GM21367 (cell line): ENCODE results near the gene ARHGAP32.
A peak's percentile ranks its signal among the peaks of the same experiment; 100 is the strongest.
"Not testable (repeated sequence)": the region's sequence is repeated elsewhere in the genome, so short reads cannot be mapped to it uniquely, and the experiment has no call there.

Source experiments
- ATAC-seq: cut with Tn5 transposase; IDR thresholded peaks from one replicate; pipeline ENCODE4 v1.9.1; 2021; ENCODE audit not compliant: unreplicated experiment

The ARHGAP32 gene

DNA sequence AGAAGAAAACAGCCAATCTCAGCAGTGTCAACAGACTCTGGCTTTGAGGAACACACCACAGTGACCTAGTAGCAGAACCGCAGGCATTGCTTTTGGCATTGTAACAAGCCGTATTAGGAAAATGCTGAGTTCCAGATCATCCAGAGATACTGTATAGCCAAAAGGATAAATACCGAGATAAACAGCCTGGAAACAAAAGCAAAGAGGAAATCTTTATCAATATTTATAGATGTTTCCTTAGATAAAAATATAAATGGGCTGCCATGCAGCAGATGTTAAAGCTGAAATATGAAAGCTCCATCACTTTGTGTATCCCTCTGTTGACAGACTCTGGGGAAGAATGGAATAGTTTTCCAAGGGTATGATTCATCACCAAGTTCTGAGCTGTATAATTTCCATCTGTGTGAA lies 150.5 kb downstream of the ARHGAP32 start:
- ATAC-seq, result no peak

DNA sequence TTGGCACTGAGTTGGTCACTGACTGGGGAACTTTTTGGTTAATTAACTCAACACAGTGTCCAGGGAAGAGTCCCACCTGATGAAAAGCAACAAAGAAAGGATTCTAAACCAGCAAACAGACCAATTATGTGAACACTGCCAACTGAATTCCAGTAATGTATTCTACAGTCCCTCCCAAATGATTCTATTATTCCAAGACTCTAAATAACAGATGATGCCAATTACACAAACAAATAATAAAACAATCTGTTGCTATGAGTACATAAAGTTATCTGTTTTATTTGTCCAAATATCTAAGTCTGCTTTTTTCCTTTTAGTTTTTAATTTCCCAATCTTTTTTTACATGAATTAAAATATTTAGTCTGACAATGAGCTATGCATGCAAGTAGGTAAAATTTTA lies 151.2 kb downstream of the ARHGAP32 start:
- ATAC-seq, result no peak

DNA sequence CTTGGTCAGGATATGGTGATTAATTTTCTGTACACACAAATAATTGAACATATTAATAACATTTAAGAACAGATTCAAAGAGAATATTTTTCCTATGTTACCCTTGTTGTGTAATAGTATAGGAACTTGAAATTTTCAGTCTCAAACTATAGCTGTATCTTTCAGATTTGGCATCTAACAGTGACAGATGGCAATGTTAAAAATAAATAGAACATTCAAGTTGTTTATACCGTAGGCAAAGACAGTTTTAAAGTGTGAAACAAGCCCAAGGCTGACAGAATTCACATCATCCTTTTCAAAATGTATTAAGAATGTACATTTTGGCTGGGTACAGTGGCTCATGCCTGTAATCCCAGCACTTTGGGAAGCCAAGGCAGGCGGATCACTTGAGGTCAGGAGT lies 156.9 kb downstream of the ARHGAP32 start:
- ATAC-seq, result no peak

DNA sequence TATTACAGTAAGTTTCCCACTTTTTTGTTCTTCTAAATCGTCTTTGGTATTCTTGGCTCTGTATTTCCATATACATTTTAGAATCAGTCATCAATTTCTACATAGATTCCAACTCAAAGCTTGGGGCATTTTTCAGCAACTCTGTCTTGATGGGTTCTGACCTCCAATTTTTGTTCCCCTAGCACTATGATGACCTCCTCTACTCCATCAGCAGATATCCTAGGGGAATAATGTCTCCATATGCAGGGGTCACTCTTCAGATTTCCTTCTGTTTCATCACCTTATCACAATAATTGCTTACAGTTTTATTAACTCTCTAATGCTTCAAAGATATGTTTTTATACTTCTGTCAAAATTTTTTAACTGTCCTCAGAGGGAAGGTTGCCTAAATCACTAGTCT lies 158.1 kb downstream of the ARHGAP32 start:
- no peak for ATAC-seq

DNA sequence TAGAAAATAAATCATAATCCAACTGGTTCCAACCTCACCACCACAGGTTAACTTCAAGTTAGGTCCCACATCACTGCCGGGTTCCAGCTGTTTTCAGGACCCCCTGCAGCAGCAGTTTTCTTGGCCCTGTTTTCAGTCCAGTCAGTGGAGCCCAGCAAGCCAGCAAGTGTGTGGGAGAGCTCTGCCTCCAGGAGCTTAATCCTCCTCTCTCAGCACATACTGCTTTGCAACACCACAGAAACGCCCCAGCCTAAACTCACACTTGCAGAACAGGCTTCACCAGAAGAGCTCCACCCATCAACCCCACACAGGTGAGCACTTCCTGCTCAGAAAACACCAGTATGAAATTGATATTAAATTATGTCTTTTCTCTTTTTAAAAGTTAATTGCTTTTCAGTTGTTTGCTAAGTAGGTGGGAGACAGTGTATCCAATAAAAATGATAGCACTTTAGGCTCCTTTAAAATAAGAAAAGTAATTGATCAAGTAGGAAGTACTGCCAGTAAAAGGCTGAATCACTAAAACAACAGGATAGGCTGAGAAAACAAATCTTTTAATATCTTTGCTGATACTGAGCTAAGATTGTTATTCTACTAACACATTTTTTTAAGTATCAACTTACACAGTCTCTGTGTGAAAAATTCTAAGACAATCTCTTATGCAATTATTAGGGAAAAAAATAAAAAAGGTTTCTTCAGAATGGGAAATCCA lies 168.0 kb downstream of the ARHGAP32 start:
- ATAC-seq, result no peak

DNA sequence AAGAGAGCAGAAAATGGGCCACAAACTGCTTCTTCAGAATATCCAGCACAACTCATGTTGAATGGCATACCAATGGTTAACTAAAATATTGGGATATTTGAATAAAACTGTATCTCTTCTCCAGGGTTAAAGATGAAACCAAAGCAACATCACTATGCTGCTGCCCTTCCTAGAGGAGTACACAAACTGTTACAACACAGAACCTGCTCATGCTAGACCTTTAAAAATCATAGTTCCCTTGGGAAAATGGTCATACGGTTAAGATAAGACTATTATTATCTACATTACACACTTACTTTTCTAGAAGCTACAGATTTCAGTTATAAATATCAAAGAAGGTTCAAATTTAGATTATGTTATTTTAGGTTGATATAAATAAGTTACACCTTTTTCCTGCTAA lies 170.8 kb downstream of the ARHGAP32 start:
- no peak for ATAC-seq

DNA sequence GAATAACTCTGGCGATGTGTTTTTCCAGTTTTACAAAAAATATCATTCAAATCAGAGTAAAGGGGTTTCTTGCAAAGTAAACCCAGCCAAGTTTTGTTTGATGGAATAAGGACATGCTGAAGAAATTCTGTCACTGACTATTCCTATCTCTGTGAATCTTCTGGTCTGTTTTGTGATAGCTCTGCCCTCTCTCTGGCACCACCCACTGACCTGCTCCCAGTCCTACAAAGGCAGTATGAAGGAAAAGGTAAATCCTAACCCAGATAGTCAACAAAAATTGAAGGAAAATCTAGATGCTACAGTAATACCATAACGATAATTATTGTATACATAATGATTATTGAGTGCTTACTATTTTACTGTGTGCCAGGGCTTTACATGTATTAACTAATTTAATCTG lies 173.1 kb downstream of the ARHGAP32 start:
- ATAC-seq, result no peak

DNA sequence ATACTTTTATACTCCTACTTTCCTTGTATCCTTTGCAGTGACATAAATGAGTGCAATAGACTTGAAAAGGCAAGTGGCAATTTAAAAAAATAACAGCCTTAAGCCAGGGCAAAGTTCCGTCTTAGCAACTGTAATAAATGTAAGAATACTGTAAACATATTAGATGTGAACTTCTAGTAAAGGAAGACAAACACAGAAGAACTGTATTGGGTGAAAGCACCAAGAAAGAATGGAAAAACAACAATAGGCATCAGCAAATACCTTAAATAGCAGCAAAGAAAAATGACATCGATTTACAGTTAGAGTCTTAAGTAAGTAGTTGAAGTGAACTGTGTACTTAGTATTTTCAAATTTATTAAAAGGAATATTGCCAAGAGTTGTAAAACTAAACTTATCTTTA lies 174.0 kb downstream of the ARHGAP32 start:
- no peak for ATAC-seq

DNA sequence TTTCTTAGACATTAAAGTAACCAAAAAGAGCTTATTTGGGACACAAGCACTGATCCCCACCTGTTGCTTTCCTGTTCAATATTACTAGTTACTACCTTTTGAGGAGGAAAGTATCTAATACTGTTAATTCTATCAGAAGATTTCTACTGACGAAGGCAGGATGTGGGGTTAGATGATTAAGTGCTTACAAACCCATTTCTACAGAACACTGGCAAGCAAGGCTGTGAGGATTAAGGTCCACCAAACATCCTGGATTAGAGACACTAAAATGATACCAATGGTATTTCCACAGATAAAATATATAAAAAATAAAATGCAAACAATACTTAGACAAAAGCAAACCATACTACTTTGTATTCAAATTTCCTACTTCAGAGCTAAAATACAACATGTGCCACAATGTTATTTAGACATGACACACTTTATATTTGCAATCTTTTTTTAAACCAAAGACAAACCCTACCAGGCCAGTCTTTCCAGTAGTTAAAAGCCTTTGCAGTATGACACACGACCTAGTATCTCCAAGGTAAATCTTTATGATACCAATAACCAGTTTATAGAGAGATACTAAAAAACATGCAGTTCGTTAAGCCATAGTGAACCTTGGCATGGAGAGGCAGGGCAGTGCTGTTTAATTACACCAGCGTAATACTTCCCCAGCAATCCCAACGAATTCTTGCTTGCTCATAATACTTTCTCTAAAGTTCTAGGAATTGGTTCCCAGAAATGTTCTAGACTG lies 178.2 kb downstream of the ARHGAP32 start:
- no peak for ATAC-seq

DNA sequence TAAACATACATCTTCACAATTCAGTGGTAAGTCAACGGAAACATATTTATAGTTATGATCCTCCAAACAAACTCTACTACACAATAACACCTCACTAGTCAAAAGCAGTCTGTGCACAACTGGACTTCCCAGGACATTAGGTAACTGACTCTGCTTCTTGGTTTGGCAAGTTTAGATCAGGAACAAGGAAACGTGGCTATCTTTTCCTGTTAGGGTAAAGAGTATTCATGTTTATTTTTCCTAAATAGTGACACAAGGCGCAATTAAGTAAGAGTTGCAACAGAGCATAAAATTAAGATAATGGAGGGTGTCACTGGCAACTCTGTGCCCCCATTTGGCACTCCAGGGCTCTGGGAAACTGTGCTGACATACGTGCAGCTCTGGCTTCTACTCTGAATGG lies 179.2 kb downstream of the ARHGAP32 start:
- ATAC-seq, result no peak

DNA sequence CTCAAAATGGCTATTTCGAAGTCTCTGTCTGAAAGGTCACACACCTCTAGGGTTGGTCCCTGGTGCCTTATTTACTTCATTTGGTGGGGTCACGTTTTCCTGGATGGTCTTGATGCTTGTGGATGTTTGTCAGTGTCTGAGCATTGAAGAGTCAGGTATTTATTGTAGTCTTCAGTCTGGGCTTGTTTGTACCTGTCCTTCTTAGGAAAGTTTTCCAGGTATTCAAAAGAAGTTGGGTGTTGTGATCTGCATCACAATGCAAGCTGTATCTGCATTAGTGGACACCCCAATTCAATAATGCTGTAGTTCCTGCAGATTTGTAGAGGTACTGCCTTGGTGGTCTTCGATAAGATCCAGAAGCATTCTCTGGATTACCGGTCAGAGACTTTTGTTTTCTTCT lies 186.0 kb downstream of the ARHGAP32 start:
- ATAC-seq, result no peak

DNA sequence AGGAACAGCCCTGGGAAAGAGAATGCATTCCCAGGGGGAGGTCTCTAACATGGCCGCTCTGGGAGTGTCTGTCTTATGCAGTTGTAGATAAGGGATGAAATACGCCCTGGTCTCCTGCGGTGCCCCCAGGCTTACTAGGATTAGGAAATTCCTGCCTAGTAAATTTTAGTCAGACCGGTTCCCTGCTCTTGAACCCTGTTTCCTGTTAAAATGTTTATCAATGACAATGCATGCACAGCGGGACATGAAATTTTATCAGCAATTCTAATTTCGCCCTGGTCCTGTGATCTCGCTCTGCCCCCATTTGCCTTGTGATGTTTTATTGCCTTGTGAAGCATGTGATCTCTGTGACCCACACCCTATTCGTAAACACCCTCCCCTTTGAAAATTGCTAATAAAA lies 193.0 kb downstream of the ARHGAP32 start:
- not testable (repeated sequence) for ATAC-seq

DNA sequence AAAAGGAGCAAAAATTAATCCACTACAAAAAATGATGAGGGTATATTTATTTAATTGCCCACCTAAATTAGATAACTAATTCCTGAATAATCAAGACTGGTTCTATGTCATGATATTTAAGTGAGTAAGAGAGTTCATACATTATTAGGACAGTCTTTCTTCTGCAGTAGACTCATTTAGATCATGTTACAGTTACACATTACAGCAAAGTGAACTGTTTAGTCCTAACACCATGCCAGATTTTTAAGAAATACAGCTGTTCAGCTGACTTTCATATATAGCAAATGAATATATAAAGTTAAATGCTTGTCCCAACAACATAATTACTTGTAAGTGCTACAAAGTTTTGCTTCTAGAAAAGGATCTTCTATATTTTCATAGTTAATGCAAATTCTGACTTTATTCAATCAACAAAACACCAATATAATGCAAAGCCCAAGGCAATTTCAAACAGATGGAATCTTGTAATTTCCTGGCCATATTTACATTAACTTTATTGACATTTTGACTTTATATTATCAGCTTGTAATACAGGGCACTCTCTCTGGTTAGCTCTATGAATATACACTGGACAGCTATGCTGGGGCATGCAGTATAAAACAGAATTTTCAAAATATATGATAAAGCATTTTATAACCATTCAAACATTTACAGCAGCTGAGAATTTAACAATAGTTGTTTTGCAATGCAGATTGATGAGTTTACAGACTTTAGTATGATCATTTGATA lies 203.7 kb downstream of the ARHGAP32 start:
- ATAC-seq, result no peak

DNA sequence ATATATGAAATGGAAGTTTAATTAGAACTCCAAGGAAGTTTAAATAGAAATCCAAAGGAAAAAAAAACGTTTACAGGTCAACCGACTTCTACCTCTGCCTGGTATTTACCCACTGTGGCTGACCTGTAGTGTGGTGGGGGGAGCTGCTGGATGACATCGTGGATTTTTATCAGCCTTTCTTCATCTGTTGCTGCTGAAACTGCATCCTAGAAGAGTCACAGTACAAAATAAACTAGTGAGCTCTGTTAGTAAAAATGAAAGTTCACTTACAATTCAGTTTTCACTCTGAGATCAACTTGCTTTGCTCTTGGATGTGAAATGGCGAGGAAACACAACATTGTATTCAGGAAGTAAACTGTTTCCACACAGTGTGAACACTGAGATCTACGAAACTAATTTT lies 206.2 kb downstream of the ARHGAP32 start:
- no peak for ATAC-seq

DNA sequence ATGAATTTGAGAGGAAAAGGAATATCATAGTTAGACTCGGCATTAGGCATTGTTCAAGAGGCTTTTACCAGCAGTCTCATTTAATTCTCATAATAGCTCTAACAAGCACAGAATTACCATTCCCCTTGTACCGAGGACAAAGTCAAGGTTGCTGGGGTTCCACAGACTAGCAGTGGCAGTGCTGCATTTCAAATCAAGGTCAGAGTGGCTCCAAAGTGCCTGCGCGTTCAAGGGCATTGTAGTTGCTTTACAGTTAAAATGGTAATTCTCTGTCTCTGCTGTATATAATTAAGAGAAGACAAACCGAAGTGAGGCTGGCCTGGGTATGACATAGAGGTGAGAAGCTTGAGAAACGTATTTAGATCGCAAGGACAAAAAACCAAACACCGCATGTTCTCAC lies 209.1 kb downstream of the ARHGAP32 start:
- ATAC-seq, result no peak

DNA sequence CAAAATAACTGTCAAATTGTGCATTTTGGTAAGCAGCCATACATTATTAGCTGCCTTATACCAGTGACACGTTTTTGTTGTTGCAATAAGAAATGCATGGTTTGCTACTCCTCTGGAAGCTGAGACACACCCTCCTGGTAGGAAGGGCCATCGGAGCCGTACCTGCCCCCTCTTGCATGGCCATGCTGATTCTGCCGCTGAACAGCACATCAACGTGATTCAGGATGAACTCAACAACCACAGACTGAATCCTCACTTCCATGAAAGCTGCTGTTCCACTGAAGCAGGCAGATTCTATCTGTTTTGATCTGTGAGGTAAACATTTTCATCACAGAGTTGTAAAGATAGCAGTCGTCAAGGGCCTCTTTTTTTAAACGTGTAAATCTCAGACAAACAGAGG lies 210.9 kb downstream of the ARHGAP32 start:
- no peak for ATAC-seq

DNA sequence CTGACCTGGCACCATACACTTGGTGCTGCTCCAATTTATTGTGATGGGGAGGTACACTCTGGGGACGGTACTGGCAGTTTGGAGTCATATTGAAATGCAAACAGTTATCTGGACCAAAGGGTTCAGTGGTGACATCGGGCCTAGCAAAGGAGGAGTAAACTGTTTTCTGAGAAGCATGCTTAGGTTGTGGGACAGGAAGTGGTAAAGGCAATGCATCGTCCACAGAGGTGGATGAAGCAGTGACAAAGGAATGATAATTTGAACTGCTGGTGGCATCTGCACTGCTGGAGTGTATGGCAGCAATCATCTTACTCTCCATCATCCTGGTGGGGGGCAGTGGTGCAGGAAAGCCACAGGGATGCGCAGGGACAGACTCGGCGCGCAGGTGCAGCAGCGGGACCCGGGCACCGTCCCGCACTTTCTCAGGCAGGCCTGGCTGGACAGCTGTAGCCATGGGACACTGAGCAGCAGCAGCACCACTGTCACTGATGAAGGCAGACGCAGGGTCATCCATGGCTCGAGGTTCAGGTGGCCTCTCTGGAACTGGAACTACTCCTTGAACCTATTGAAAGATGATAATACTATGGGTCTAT lies 221.4 kb downstream of the ARHGAP32 start:
- ATAC-seq, result no peak

DNA sequence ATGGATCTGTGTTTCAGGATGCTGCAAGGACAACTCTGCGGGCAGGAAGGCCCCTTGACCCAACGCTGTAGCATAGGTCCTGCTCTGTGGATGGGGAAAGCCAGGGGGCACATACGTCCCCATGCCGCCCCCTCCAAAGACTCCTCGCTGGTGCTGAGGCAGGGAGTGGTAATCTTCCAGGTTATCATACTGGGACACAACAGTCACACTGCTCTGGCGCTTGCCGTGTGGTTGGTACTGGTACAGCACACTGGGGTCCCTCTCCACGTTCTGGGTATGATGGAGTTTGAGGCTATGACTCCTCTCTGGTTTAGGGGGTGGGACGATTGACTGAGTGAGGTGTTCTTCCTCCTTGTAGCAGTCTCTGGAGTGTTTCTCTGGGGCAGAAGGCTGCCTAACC lies 223.2 kb downstream of the ARHGAP32 start:
- no peak for ATAC-seq

DNA sequence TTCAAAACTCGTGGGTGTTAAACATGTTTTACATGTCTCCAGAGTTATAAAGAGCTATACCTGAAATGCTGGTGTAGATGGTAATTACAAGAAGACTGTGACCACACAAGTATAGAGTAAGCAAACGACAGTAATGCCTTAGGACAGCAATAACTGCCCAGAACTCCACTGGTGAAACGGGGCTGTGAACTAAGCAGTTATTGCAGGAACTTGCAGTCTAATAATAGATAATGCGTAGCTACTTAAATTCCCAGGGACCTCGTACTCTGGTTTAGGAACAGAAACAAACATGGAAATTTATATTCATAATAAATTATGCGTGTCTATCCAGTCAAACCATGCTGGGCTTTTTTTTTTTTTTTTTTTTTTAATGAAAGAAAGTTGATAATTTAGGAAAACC lies 224.5 kb downstream of the ARHGAP32 start:
- ATAC-seq, result no peak

DNA sequence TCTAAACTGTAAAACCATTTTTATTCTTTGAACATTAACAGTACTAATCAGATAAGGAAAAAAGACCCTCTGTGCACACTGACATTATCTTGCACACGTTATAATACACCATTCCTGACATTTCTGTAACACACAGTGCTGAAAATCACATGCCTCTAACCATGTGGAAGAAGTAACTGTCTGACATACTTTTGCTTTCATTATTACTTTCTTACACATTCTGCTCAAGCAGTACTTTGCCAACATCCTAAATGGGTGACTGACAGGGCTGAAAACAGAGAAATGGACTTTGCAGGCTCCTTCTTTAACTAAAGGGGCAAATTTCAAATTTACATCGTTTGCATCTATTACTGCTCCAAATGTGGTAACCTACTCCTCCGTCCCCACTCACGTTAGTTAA lies 226.6 kb downstream of the ARHGAP32 start:
- peak; percentile 99 for ATAC-seq

DNA sequence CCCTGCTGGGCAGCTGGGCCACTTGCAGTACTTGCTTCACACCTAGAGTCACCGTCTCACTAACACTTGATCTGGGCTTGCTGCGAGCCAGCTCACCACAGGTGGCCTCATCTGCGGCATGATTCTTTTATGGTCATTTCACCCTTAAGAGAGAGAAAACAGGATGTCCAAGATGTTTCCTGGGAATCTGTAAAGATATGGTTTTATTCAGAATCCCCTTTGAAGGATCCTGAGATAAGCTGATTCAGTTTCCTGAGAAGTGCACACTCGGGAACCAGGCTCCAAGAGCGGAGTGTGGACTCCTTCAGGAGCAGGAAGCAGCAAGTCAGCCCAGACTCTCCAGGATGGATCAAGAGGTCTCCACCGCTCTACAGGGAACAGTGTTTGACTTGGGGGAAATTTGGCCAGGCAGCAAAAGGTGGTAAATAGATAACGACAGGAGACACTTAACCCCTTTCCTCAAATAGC lies 227.6 kb downstream of the ARHGAP32 start:
- no peak for ATAC-seq
